ENCODE measurements around the gene OR4D6. TPM values are rescaled to one million over a fixed set of nuclear protein-coding genes. Genes with fewer than 3 reads are reported as not detected.

OR4D6 gene
- total RNA-seq, 1 experiment from 2014 or later: not detected

DNA sequence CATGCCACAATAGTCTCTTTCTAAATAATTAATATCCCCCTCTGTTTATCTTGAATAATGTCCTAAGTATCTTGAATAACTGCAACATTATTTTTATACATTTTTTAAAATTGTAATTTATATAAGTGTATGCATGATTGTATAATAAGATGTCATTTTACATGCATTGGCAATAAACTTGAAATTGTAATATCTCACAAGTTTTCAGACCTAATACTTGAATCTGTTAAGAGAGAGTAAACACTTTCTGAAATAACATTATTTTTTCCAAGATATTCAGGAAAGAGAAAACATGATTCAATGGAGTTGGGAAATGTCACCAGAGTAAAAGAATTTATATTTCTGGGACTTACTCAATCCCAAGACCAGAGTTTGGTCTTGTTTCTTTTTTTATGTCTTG, 46.5 kb downstream of the OR4D6 start, which contains the start of gene OR4D11:
TSS of gene OR4D11 (plus strand) at position 301 of the 400 bp plus-strand sequence. CDS start at position 301, 0 bp downstream.
- H3K9me3 ChIP-seq (ENCODE audit: control insufficient read depth, low read depth, low read length): no peaks in the 10 kb centered on the region
- DNase-seq: no peak
- H2BK120ac ChIP-seq (ENCODE audit: low read depth, low read length, poor library complexity, severe bottlenecking): no peak within 1 kb of the TSS
- no peak within 1 kb of the TSS for H2BK12ac ChIP-seq (ENCODE audit: insufficient read length, low read depth, low read length)
- H3K27me3 Mint-ChIP-seq (ENCODE audit: low read depth): peaks cover 3% of the 10 kb centered on the region; the same call in 1 of the 2 replicates
- no peak within 1 kb of the TSS for H3K56ac ChIP-seq (ENCODE audit: insufficient read length, low read depth, low read length)
- H2BK20ac ChIP-seq (ENCODE audit: low read depth, low read length, poor library complexity, severe bottlenecking): no peak within 1 kb of the TSS
- no peaks in the 10 kb centered on the region for H3K36me3 Mint-ChIP-seq (ENCODE audit: insufficient read depth in 1 of 3, low read depth in 3 of 3)
- no peaks in the 10 kb centered on the region; a peak in 1 of 5 replicates for H3K9me3 Mint-ChIP-seq
- H3K27me3 ChIP-seq (ENCODE audit: insufficient read depth, low read length): no peaks in the 10 kb centered on the region
- no peak within 1 kb of the TSS for H3K23ac ChIP-seq (ENCODE audit: insufficient read length, low read depth, low read length)
- H2BK5ac ChIP-seq (ENCODE audit: insufficient read length, low read length): no peak within 1 kb of the TSS
- TF ChIP-seq, protein P1, sequence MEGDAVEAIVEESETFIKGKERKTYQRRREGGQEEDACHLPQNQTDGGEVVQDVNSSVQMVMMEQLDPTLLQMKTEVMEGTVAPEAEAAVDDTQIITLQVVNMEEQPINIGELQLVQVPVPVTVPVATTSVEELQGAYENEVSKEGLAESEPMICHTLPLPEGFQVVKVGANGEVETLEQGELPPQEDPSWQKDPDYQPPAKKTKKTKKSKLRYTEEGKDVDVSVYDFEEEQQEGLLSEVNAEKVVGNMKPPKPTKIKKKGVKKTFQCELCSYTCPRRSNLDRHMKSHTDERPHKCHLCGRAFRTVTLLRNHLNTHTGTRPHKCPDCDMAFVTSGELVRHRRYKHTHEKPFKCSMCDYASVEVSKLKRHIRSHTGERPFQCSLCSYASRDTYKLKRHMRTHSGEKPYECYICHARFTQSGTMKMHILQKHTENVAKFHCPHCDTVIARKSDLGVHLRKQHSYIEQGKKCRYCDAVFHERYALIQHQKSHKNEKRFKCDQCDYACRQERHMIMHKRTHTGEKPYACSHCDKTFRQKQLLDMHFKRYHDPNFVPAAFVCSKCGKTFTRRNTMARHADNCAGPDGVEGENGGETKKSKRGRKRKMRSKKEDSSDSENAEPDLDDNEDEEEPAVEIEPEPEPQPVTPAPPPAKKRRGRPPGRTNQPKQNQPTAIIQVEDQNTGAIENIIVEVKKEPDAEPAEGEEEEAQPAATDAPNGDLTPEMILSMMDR (conservative IDR thresholded peaks at IDR 0.05): no peak
- no peak within 1 kb of the TSS for H3K27ac Mint-ChIP-seq
- no peak within 1 kb of the TSS for H3K14ac ChIP-seq (ENCODE audit: insufficient read depth, low read length)
- no peak within 1 kb of the TSS for H4K8ac ChIP-seq (replicated peaks; ENCODE audit: insufficient read length, low read depth, low read length)
- no peak within 1 kb of the TSS for H2AK5ac ChIP-seq (ENCODE audit: insufficient read length, low read length)
- no peak within 1 kb of the TSS for H3K4me3 Mint-ChIP-seq
- no peaks in the 10 kb centered on the region for H3K79me1 ChIP-seq (ENCODE audit: insufficient read depth, low read depth, low read length, poor library complexity, severe bottlenecking)
- no peaks in the 10 kb centered on the region for H3K4me1 ChIP-seq (ENCODE audit: insufficient read depth, low read length)
- no peak within 1 kb of the TSS for H4K5ac ChIP-seq (ENCODE audit: insufficient read length, low read depth, low read length)
- H3K9ac ChIP-seq (ENCODE audit: extremely low read depth, insufficient read length, low read length): no peak within 1 kb of the TSS
- no peak within 1 kb of the TSS for H3T11ph ChIP-seq (ENCODE audit: low read length)
- H3K27ac ChIP-seq (ENCODE audit: insufficient read length, low read depth, low read length): no peak within 1 kb of the TSS
- no peaks in the 10 kb centered on the region for H3K79me2 ChIP-seq (ENCODE audit: insufficient read depth, low read length)
- H3K23me2 ChIP-seq (ENCODE audit: insufficient read length, low read depth, low read length, poor library complexity, severe bottlenecking): no peaks in the 10 kb centered on the region
- H4K20me1 ChIP-seq (ENCODE audit: control insufficient read depth, insufficient read depth, insufficient read length): no peaks in the 10 kb centered on the region
- no peak within 1 kb of the TSS for H2AFZ ChIP-seq (ENCODE audit: low read length)
- no peak within 1 kb of the TSS for H2BK15ac ChIP-seq (ENCODE audit: low read depth, low read length)
- H3K4me1 Mint-ChIP-seq: no peaks in the 10 kb centered on the region
- no peak within 1 kb of the TSS for H3K4me2 ChIP-seq (ENCODE audit: insufficient read depth, insufficient read length, low read length)
- H3K18ac ChIP-seq (ENCODE audit: insufficient read length, low read depth, low read length): no peak within 1 kb of the TSS
- H4K91ac ChIP-seq (ENCODE audit: insufficient read length, low read depth, low read length): no peak within 1 kb of the TSS
- H3K4ac ChIP-seq (ENCODE audit: low read depth, low read length): no peak within 1 kb of the TSS

Other genes with a start within 250 kb of the OR4D6 start
- not detected in 2 replicates for gene MPEG1, start 244.0 kb upstream of the OR4D6 start, total RNA-seq (2021)
- not detected in 2 replicates for gene OR5AN1, start 98.1 kb upstream of the OR4D6 start, total RNA-seq (2021)
- gene OR5A2, start 30.5 kb upstream of the OR4D6 start, total RNA-seq (2021): not detected in 2 replicates
- gene OR5A1, start 20.5 kb upstream of the OR4D6 start, total RNA-seq (2021): not detected in 2 replicates
- not detected in 2 replicates for gene OR4D10, start 16.4 kb downstream of the OR4D6 start, total RNA-seq (2021)
- gene OR4D11, start 46.6 kb downstream of the OR4D6 start, total RNA-seq (2021): not detected in 2 replicates
- not detected in 2 replicates for gene OR4D9, start 54.6 kb downstream of the OR4D6 start, total RNA-seq (2021)
- gene OSBP, start 158.8 kb downstream of the OR4D6 start, total RNA-seq (2021): 46.7 and 48.5 TPM in 2 replicates
- gene PATL1, start 212.1 kb downstream of the OR4D6 start, total RNA-seq (2021): 31.4 and 32.5 TPM in 2 replicates